ENCODE measurements around the gene IPPK. TPM values are rescaled to one million over a fixed set of nuclear protein-coding genes. Genes with fewer than 3 reads are reported as not detected.

The IPPK gene
- total and polyA plus RNA-seq, 2 of the 4 experiments (the other 2 are of a cell fraction): 25.1 to 26.8 TPM

- H4K8ac ChIP-seq (ENCODE audit: low read depth in 2 of 2, low read length in 2 of 2): no peak overlapping the region
- no peak overlapping the region for H2AK9ac ChIP-seq (replicated peaks; ENCODE audit: low read depth, low read length, poor library complexity)
- no peak overlapping the region for H3K56ac ChIP-seq (ENCODE audit: extremely low read depth, insufficient read depth, low read length)
- no peaks in the 10 kb centered on the region for H3K27me3 ChIP-seq (ENCODE audit: control insufficient read depth, insufficient read depth, low read length)
- H3K4ac ChIP-seq (ENCODE audit: low read depth, low read length): no peak overlapping the region
- no peaks in the 10 kb centered on the region for H3K9me3 ChIP-seq (ENCODE audit: control insufficient read depth, insufficient read depth, low read length)
- H3K79me1 ChIP-seq (ENCODE audit: low read depth in 1 of 2, low read length in 2 of 2): peaks cover 4 to 13% of the 10 kb centered on the region in 2 experiments
- POLR2A ChIA-PET (ENCODE audit: unreplicated experiment): no interaction called here
- H3K4me2 ChIP-seq (ENCODE audit: low read depth, low read length): no peak overlapping the region
- H2AK5ac ChIP-seq (ENCODE audit: low read depth, low read length): no peak overlapping the region
- DNase-seq: no peak
- H2BK15ac ChIP-seq (ENCODE audit: low read depth, low read length): no peak overlapping the region
- no peak overlapping the region for H3K14ac ChIP-seq (replicated peaks; ENCODE audit: low read depth, low read length)
- peaks cover 69% of the 10 kb centered on the region for H3K36me3 ChIP-seq (ENCODE audit: control insufficient read depth, insufficient read depth, low read length)
- no peak overlapping the region for H3K4me3 ChIP-seq (ENCODE audit: insufficient read depth, low read depth, low read length)
- no peak overlapping the region for H2BK5ac ChIP-seq (ENCODE audit: low read depth, low read length, poor library complexity, severe bottlenecking)
- intact Hi-C loops (cut with micrococcal nuclease): no loop called here
- H4K91ac ChIP-seq (ENCODE audit: insufficient read depth, low read depth, low read length): no peak overlapping the region
- no peak overlapping the region for H4K5ac ChIP-seq (ENCODE audit: low read depth, low read length)
- no peaks in the 10 kb centered on the region for H3K4me1 ChIP-seq (ENCODE audit: control insufficient read depth, insufficient read depth, low read length)
- no peak for ATAC-seq (ENCODE audit: low read depth)
- WGBS, 2 experiments (ENCODE audit: extremely low coverage in 2 of 2, insufficient read length in 1 of 2): 99% methylated on average over 14 of the region's 26 CpGs; no CpG with 5 or more reads in 1 of the 2 experiments
- TF ChIP-seq MAZ (IDR thresholded peaks at IDR 0.05; ENCODE audit: borderline replicate concordance, low read depth, low read length): no peak
- no peak for TF ChIP-seq MXI1 (IDR thresholded peaks at IDR 0.05; ENCODE audit: borderline replicate concordance, low read depth, low read length)
- no peak for TF ChIP-seq CTCF (conservative IDR thresholded peaks at IDR 0.05; ENCODE audit: low read depth, low read length)
- no peak for TF ChIP-seq CHD1 (IDR thresholded peaks at IDR 0.05; ENCODE audit: low read depth, low read length)
- no peak for TF ChIP-seq NFE2L2 (IDR thresholded peaks at IDR 0.05; ENCODE audit: low read depth, low read length)
- no peak for TF ChIP-seq ELK1 (IDR thresholded peaks at IDR 0.05; ENCODE audit: borderline replicate concordance, low read depth, low read length)
- no peak for TF ChIP-seq RAD21 (IDR thresholded peaks at IDR 0.05; ENCODE audit: low read length)
- TF ChIP-seq POLR2A (IDR thresholded peaks at IDR 0.05; ENCODE audit: low read depth, low read length): no peak
- no peak for TF ChIP-seq RCOR1 (IDR thresholded peaks at IDR 0.05; ENCODE audit: insufficient replicate concordance, low read length)
- TF ChIP-seq FOS (IDR thresholded peaks at IDR 0.05; ENCODE audit: low read depth, low read length): no peak
- no peak for TF ChIP-seq BHLHE40 (IDR thresholded peaks at IDR 0.05; ENCODE audit: low read depth, low read length)
- TF ChIP-seq MAFK (IDR thresholded peaks at IDR 0.05; ENCODE audit: low read depth, low read length): no peak
- no peak for TF ChIP-seq CEBPB (IDR thresholded peaks at IDR 0.05; ENCODE audit: low read depth, low read length)
- no peak for TF ChIP-seq SMC3 (IDR thresholded peaks at IDR 0.05; ENCODE audit: low read depth, low read length)
- no peak for TF ChIP-seq USF2 (IDR thresholded peaks at IDR 0.05; ENCODE audit: low read depth, low read length)
- TF ChIP-seq RFX5 (IDR thresholded peaks at IDR 0.05; ENCODE audit: low read depth, low read length): no peak
- no peak overlapping the region for H2BK120ac ChIP-seq (ENCODE audit: low read depth, low read length)
- no TSS peak for BruUV-seq (replicated peaks)
- H2BK20ac ChIP-seq (ENCODE audit: low read depth, low read length): no peak overlapping the region
- H4K20me1 ChIP-seq (ENCODE audit: insufficient read depth, low read length): no peaks in the 10 kb centered on the region
- CTCF ChIA-PET: no interaction called here
- no peak overlapping the region for H3K27ac ChIP-seq (ENCODE audit: insufficient read depth, low read length)
- H3K18ac ChIP-seq (ENCODE audit: low read depth, low read length): no peak overlapping the region
- dilution Hi-C loops (cut with HindIII; ENCODE audit: low sequenced_read_pairs, unreplicated experiment): no loop called here
- in situ Hi-C loops (cut with MboI; ENCODE audit: low sequenced_read_pairs): loop anchor here (5.0 to 10.0 kb wide), 3 partner anchors 203 to 503 kb away; partner anchors contain the start of genes CENPP and NOL8
- H3K9me1 ChIP-seq (ENCODE audit: insufficient read depth, low read length): peaks cover 3% of the 10 kb centered on the region; the same call in 1 of the 2 replicates
- no peak overlapping the region for H3K9ac ChIP-seq (ENCODE audit: low read depth, low read length)
- no peak overlapping the region for H3K23ac ChIP-seq (ENCODE audit: low read depth, low read length)
- H2AFZ ChIP-seq (replicated peaks; ENCODE audit: low read length, poor library complexity): no peak overlapping the region
These were observed 31.9 kb downstream of the IPPK start for GRCh38 chr9:92637886-92638620.
